DMS114 treated with DMSO at 0.1 percent for 48 hours (cell line): ENCODE measurements around the gene IL1R2.

ENCODE experiments used
- DNase-seq: peaks from one replicate; lab custom pipeline; 2025; ENCODE audit not compliant: unreplicated experiment; lab: John Stamatoyannopoulos, UW

Gene IL1R2

DNA sequence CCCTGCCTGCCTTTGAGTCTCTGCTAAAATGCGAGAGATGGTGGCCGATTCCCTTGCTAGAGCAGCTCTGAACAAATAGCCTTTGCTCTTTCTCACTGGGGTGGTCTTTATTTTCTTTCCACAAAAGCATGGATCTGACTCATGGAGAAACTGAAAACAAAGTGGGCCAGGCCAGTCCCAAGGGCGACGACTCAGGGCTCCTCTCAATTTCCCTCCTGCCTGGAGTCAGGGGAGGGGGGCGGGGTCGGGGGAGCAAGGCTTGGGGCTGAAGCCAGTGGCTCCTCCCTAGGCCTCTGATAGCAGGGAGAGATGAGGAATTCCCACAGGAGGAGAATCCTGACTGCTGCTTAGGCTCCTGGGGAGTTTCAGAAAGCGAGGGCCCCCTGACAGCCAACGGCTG, 17.1 kb upstream of the IL1R2 start:
- DNase-seq: no peak

GRCh38 chr2:101975171-101975870, 16.4 kb upstream of the IL1R2 start:
- DNase-seq: no peak

DNA sequence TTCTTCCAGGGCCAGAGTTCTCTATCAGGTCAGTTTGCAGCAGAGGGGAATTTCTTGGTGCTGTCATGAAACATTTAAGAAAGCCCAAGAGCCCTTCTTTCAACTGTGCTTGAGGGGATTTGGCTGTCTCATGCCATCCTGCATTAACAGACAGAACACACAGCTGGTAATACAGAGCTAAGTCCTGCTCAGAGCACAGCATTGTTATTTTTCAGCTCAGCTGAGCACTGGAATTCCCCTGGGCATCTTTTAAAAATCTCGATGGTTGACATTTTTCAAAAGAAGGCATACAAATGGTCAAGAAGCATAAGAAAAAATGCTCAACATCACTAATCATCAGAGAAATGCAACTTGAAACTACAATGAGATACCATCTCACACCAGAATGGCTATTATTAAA, 14.9 kb upstream of the IL1R2 start:
- no peak for DNase-seq

GRCh38 chr2:101980368-101980767, 11.4 kb upstream of the IL1R2 start:
- no peak for DNase-seq

GRCh38 chr2:101981066-101981465, 10.7 kb upstream of the IL1R2 start:
- no peak for DNase-seq

DNA sequence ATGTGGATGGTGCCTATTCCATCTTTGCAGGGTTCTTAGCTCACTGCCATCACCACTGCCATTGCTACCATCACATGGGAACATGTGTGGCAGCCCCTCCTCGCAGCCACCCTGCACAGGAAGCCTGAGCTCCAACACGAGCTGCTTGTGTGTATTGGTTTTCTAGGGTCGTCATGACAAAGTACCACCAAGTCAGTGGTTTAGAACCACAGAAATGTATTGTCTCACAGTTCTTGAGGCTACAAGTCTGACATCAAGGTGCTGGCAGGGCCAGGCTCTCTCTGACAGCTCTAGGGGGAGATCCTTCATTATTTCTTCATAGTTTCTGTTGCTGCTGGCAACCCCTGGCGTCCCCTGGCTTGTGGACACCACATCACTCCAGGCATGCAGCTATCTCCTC, 10.3 kb upstream of the IL1R2 start:
- DNase-seq: no peak

DNA sequence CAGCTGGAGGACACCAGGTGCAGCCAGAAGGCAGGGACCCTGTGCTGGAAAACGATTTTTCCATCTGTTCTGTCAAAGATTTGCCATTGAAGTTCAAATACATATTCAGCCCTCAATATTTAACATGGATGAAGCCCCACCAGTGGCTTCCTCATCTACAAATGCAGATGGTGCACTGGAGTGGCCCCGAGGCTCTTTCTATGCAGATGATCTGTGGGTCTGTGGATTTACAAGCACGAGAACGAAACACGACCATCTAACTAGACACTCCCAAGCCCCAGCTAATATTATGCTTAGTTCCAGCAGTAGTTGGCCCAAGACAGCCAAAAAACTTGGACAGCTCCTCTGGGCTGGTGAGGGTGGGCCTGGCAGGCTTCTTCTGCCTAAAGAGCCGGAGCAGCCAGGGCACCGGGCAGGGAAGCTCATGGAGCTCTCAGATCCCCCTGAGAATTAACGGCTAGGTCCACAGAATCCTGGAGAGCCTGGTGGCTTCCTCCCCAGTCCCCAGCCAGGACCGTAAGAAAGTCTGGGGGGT, 9.2 kb upstream of the IL1R2 start:
- DNase-seq: no peak

GRCh38 chr2:101983486-101983885, 8.3 kb upstream of the IL1R2 start:
- DNase-seq: no peak

GRCh38 chr2:101983928-101984327, 7.8 kb upstream of the IL1R2 start:
- no peak for DNase-seq

GRCh38 chr2:101984656-101985055, 7.1 kb upstream of the IL1R2 start:
- no peak for DNase-seq

DNA sequence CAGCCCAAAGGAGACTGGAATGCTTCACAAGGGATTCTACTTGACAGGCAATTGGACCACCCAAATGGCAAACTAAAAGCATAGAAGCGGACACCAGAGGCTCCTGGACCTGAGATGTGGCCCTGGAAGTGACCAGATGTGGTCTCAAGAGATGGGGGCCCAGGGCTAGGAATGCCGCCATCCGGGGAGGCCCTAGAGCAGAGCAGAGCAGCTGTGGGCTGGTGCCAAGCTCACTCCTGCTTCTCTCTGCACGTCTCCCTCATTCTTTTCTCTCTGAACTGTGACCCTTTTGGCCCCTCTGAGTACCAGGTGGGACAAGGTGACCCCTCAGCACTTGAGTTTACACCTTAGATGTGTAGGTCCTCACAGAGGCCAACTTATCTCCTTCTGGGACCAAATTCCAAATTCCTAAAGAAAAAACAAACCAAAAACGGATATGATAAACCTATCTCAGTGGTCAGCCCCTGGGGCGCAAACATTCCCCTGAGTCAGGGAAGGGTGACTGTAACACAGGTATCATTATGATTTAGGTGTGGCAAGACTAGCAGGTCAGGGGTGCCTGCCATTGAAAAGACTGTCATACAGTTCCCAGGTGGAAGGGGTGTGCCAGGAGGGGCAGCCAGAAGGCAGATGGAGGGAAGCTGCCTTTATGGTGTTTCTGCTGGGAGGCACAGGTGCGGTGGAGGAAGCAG, 6.5 kb upstream of the IL1R2 start:
- DNase-seq: no peak

DNA sequence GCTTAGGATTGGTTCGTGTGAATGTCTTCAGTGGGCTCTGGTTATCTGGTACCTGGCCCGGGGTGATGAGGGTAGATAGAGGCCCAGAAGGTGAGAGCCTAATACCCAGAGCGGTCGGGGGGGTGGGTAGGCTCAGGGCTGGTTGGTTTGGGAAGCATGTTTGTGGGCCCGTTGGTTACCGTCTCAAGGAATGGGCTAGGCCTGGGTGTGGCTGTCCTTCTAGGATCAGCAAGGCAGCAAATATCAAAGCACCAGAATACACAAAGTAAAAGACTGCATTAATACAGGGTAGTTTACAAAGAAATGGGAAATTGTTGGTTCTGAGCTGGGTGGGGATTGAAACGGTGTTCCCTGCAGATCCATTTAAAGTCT, 6.0 kb upstream of the IL1R2 start:
- DNase-seq: no peak

DNA sequence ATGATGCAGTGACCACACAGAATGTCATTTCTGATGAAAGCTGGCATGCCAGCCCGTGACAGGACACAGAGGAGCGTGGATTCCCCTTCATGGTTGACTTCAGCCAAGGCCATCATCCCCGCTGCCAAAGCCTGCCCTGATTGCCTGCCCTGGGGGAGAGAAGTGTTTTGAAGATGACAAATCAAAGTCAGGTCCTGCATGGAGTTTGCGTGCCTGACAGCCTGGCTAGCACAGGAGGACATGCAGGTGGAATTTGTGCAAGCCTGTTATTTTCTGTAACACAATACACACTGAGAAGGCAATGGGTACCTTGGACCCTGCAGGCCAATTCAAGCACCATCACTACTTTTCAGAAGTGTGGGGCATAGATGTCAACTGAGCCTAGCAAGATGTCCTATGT, 5.4 kb upstream of the IL1R2 start:
- DNase-seq: no peak

DNA sequence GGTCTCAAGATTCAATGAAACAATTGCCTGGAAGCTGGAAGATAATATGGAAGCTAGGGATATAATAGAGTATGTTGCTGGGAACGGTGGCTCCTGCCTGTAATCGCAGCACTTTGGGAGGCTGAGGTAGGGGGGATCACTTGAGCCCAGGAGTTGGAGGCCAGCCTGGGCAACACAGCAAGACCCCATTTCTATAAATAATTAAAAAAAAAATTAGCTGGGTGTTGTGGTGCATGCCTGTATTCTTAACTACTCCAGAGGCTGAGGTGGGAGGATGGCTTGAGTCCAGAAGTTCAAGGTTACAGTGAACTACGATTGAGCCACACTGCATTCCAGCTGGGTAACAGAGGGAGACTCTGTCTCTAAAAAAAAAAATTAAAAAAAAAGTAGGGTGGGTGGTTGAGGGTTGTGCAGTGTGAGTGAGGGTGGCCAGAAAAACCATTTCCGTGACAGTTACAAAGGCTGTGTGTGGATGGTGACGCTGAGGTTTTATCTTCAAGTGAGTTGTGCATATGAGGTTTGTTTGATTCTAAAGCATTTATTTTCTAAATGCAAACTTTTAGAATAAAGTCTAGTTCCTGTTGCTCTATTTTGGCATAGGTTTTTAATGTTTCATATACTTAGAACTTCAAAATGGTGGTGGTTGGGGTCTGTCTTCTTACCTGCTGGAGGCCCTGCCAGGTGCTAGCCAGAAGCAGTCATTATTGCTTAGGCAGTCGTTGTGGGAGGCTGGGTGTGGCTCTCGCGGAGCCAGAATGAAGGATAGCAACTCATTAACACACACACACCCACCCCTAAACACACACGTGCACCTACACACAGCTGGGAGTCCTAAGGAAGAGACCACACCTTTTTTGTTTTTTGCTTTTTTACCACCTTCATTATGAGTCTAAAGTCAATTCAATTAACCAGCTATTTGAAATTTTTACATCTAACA, 4.7 kb upstream of the IL1R2 start:
- DNase-seq: no peak

GRCh38 chr2:101987832-101988231, 3.9 kb upstream of the IL1R2 start:
- DNase-seq: no peak

DNA sequence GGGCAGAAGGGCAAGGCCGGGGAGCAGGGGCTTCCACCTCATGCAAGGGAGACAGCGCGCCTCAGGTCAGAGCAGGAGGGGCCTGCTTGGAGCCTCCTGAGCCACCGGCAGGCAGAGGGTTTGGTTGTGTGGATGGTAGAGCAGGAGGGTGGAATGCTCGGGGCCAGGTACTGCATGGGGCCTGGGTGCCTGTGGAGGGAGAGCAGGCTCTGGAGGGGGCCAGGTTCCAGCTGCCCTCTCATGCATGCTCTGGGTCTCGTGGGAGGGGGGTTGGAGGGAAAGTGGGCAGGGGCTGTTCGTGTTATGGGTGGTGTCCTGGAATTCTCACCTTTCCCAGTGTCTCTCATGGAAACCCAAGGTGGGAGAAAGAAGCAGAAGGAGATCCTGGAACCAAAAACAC, 3.2 kb upstream of the IL1R2 start:
- DNase-seq: no peak

DNA sequence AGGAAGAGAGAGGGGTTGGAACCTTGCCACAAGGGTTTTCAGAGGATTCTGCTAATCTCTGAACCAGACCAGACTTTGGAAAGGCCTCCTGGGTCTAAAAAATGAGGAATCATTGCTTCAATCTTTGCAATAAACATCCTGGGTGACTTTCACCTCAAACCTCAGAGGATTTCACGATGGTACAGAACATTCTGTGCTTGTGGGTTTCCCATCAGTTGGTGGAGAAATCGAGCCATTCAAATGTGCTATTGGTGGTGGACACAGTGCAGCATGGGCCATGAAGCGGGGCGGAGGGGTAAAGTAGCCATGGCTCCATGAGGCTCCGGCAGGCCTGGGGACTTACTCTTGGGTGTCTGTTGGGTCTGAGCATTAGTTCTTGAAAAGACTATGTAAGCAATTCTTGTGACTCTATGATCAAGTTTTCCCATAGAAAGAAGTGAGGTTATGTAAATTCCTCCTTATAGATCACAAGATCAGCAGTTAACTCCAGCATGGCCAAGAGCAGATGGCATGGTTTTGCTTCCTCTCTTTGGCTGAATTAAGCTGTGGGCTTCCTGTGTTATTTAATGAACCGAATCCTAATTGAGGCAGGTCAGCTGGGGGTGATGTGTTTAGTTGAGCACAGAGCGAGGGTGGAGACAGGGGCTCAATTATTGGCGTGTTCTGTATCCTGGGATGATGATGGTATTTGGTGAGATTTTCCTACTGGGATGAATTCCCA, 1.9 kb upstream of the IL1R2 start:
- DNase-seq: no peak

DNA sequence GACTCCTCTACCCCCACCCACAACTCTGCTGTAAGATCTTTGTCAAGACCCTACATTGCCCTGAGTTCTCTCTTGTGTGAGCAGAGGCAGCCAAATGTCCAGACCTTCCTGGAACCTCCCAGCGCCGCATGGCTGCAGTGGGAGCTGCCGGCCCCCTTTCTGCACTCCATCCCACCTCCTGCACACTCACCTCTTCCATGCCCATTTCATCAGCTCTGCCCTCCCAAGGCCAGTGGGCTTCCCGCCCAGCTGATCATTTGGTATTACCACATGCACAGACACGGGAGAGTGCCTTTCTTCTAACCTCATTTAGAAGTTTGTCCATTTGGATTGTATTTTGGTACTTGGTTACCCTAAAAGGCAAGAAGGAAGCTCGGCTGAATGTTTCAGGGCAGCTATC, 2.0 kb downstream of the IL1R2 start:
- DNase-seq: no peak

DNA sequence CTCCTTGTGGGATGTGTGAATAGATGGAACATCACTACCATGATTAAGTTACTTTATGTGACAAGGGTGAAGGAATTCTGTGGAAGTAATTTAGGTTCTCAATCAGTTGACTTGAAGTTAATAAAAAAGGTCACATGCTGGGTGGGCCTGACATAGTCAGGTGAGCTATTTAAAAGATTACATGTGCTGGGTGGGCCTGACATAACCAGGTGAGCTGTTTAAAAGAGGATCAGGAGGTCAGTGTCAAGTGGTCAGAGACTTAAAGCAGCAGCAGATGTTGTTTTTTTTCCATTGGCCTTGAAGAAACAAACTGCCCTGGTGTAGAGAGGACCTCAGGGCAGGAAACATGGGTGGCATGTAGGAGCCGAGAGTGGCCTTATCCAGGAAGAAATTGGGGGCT, 3.3 kb downstream of the IL1R2 start:
- DNase-seq: no peak

- DNase-seq: no peak
Measured at GRCh38 chr2:101995804-101996203, 4.0 kb downstream of the IL1R2 start.

- DNase-seq: no peak
Measured at GRCh38 chr2:101998556-101998895, 6.8 kb downstream of the IL1R2 start.
